GM18909 (cell line): ENCODE results near the gene FBXO46.
"Not testable (repeated sequence)": the region's sequence is repeated elsewhere in the genome, so short reads cannot be mapped to it uniquely, and the experiment has no call there.

Experiments
- ATAC-seq: cut with Tn5 transposase; IDR thresholded peaks from one replicate; pipeline ENCODE4 v1.9.1; 2021; ENCODE audit warnings: mild to moderate bottlenecking; ENCODE audit not compliant: unreplicated experiment, poor library complexity

Gene FBXO46

DNA sequence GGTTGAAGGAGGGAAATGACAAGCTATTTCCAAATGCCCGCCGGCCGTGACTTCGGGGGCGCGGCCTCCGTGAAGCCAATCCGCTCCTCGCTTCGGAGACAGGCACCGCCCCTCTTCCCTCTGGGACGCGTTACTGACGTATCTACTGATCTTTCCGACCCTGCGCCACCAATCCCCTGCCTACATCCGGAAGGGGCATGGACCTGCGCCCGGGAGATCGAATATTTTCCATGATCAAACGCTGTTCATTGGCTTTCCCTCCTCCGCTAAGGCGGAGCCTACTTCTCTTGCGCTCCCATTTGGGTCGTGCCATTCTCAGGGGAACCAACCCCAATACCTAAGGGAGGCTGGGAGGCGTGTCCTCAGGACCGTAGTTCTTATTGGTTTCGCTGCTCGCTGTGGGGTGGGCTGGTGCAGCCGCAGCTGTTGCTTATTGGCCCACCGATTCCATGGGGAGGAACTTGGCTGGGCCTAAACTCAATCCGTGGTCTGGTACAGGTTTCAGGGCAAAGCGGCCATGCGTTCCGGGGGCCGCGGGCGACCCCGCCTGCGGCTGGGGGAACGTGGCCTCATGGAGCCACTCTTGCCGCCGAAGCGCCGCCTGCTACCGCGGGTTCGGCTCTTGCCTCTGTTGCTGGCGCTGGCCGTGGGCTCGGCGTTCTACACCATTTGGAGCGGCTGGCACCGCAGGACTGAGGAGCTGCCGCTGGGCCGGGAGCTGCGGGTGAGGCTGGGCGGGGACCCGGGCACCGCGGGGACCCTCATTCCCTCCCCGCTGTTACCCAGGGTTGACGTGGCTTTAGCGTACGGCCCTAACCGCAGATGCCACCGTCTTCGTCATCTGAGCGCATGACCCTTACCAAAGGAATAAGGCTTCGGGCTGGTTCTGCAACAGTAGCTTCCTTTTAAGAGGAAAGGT lies 38.2 kb downstream of the FBXO46 start, which contains the start of gene QPCTL:
Gene QPCTL (plus strand): TSS at position 480 of the 919 bp plus-strand sequence. CDS start 38 bp downstream, at position 518.
- peak; percentile 87 for ATAC-seq

DNA sequence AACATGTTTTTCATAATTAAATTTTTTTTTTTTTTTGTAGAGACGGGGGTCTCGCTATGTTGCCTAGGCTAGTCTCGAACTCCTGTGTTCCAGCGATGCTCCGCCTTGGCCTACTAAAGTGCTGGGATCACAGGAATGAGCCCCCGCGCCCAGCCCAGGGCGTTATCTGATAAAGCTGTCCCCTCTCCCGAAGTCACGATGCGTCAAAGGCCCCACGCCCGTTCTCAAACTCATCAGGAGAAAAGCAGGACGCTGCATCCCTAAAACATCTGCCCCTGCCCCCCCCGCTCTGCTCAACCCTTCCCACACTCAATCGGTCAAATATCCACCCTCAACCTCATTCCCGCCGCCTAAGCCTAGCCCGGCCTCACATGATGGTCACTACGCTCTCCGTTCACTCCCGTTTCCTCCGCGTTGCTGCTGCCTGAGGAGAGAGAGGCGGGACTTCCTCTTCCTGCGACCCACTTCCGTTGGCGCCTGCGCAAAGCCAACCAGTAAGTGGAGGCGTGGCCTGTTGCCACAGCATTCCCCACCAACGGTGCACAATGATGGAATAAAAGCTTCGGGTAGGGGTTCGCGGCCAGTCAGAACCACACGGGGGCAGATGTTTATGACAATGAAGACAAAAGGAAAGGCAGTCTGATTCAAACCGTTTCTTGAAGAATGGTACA lies 39.0 kb downstream of the FBXO46 start, which contains the start of gene SNRPD2:
Gene SNRPD2 (minus strand): TSS at position 438 of the 671 bp plus-strand sequence. CDS start 65 bp downstream, at position 373.
- ATAC-seq, result peak; percentile 54

DNA sequence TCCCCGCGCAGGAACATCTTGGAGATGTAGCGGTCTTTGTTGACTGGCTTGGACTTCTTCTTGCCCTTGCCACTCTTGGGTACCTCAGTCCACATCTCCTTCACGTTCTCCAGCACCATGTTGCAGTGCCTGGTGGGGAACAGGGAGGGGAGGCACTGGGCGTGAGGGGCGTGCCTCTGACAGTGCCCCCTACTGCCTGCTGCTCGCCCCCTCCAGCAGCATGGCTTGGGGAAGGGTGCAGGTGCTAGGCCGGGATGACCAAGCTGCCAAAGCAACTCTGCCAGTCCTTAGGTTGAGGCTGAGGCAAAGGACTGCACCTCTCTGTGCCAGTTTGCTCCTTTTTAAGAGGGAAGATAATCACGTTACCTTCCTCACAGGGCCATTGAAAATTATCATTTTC lies 43.1 kb downstream of the FBXO46 start:
- ATAC-seq, result no peak

DNA sequence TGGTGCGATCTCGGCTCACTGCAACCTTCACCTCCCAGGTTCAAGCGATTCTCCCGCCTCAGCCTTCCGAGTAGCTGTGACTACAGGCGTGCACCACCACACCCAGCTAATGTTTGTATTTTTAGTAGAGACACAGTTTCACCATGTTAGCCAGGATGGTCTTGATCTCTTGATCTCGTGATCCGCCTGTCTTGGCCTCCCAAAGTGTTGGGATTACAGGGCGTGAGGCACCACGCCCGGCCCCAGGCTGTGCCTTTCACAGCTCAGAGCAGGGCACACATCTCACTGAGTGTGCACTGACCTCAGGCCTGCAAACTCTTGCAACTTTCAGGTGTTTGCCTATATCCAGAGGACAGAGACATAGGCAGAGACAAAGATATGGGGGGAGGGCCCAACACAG lies 45.7 kb downstream of the FBXO46 start:
- ATAC-seq, result not testable (repeated sequence)

DNA sequence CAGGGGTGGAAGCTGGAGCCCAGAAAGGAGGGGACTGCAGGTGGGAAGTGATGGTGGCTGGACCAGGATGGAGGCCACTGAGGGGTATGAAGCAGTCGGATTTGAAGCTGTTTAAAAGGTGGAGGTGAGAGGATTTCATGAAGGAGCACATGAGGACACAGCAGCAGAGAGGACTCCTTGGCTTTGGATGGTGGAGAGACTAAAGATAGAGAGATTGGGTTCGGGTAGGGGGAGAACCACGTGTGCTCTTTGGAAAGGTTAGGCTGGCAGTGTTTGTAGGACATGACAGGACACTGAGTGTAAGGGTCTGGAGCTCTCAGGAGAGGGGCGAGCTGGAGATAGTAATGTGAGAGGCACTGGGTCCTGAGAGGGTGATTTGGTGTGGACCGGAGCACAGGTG lies 47.8 kb downstream of the FBXO46 start:
- no peak for ATAC-seq

DNA sequence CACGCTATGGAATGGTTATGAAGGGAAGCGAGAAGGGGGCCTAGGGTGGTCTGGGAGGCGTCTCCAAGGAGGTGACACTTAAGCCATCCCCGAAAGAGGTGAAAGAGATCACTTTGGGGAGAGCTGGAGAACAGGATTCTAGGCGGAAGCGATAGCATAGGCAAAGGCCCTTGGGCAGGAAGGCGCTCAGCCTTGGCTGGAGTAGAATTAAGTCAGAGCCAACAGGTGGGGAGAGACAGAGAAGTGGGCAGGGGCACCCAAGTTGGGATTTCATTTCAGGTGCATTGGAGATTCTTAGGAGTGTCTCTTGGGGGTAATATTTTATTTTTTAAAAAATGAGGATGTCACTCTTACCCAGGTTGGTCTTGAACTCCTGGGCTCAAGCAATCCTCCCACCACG lies 48.6 kb downstream of the FBXO46 start:
- ATAC-seq, result no peak

DNA sequence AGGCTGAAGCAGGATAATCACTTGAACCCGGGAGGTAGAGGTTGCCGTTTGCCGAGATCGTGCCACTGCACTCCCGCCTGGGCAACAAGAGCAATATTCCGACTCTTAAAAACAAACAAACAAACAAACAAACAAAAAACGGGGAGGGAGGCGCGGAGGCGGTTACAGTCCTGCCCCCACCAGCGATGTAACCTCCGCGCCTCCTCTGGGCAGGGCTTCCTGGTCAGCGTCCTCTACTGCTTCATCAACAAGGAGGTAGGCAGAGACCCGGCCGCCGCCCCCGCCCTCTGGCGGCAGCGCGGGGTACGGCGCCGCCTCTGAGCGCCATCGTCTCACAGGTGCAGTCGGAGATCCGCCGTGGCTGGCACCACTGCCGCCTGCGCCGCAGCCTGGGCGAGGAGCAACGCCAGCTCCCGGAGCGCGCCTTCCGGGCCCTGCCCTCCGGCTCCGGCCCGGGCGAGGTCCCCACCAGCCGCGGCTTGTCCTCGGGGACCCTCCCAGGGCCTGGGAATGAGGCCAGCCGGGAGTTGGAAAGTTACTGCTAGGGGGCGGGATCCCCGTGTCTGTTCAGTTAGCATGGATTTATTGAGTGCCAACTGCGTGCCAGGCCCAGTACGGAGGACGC lies 49.2 kb downstream of the FBXO46 start:
- peak; percentile 72 for ATAC-seq

DNA sequence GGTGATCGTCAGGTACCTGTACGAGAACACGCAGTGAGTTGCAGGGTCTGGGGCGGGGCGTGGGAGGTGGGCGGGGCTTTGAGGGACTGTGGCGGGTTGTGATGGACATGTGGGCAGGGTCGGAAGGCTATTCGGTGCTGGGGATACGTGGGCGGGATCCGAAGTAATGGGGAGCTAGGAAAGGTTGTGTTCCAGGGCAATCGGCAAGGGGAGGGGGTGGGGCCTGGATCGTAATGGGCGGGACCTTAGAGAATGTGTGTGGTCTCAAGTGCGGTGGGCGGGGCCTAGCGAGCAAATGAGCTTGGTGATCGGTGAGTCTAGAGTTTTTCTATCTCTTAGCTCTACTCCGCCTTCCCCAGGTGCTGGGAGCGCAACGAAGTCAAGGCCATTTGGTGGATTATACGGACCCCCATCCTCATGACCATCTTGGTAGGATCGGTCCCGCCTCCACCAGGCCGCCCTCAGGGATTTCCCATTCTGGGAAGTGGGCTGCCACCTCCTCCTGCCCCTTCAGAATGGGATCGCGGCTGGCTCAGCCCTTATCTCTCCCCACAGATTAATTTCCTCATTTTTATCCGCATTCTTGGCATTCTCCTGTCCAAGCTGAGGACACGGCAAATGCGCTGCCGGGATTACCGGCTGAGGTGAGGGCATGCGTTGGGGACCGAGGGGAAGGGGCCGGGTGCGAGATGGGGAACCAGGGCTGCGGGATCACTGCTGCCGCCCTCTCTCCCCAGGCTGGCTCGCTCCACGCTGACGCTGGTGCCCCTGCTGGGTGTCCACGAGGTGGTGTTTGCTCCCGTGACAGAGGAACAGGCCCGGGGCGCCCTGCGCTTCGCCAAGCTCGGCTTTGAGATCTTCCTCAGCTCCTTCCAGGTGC lies 53.1 kb downstream of the FBXO46 start:
- ATAC-seq, result peak; percentile 47

DNA sequence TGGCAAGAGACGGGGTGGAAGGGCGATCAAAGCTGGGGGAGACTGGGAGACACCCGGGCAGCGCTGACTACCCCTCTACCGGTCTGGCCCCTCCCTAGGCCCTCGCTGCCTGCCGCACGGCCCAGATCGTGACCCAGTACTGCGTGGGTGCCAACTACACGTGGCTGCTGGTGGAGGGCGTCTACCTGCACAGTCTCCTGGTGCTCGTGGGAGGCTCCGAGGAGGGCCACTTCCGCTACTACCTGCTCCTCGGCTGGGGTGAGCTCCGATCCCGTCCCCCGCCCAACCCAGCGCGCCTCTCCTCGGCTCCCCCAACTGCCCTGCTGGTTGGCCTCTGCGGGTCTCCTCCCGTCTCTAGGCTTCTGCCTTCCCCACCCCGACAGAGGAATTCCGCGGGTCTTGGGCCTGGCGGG lies 53.8 kb downstream of the FBXO46 start:
- ATAC-seq, result peak; percentile 31

DNA sequence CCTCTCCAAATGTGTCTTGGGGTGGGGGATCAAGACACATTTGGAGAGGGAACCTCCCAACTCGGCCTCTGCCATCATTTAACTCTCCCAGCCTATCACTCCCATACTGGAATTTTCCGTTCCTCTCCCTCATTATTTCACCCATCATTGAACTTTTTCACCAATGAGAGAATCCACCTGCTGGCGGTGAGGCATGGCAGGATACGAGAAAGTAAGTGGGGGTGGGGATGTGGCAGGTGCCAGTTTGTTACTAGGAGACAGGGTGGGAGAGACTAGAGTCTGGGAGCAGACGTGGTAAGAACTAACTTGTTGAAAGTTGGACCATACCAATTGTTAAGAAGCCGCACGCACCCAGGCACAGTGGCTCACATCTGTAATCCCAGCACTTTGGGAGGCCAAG lies 55.8 kb downstream of the FBXO46 start:
- ATAC-seq, result no peak

DNA sequence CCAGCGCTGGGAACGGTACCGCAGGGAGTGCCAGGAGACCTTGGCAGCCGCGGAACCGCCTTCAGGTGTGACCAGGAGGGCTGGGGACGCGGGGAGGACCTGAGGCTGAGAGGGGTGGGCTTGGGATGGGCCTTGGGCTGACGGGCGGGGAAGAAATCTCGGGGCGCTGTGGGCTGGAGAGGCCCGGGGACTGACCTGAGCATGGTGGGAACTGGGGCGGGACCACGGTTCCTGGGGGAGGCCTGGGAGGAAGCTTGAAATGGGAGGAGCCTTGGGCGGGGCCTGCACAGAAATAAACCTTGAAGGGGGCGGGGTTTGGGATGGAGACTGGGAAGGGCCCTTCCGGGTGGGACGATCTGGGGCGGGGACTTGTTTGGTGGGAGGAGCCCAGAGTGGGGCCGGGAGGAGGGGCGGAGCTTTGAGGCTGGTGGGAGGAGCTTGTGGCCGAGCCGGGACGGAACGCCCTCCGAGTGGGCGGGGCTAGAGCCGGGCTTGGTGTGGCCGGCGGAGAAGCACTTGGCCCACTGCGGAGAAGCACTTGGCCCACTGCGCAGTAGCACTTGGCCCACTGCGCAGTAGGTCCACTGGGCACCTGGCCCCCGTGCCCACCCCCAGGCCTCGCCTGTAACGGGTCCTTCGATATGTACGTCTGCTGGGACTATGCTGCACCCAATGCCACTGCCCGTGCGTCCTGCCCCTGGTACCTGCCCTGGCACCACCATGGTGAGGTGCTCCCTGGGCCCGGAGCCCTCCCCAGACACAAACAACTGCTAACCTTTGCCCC lies 59.8 kb downstream of the FBXO46 start:
- peak; percentile 44 for ATAC-seq

DNA sequence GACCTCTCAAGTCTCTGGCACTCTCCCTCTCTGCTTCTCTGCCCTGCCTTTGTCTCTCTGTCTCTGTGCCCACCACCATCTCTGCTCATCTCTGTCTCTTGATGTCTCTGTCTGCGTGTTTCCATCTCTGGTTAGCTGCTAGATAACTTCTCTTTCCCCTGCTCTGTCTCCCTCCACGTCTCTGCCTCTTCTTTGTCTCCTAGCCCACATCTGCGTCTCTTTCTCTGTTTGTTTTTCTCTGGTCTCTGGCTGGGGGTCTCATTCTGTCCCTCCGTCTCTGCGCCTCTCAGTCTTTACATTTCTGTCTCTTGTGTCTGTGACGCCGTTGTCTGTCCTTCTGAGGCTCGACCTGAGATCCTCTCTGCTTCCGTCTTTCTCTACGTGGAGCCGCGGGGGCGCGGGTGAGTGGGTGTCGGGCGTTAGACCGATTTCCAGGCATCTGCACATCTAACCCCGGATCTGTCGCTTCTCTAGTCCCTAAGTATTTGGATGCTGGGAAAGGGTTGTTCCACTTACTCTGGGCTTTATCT lies 62.3 kb downstream of the FBXO46 start:
- peak; percentile 4 for ATAC-seq

DNA sequence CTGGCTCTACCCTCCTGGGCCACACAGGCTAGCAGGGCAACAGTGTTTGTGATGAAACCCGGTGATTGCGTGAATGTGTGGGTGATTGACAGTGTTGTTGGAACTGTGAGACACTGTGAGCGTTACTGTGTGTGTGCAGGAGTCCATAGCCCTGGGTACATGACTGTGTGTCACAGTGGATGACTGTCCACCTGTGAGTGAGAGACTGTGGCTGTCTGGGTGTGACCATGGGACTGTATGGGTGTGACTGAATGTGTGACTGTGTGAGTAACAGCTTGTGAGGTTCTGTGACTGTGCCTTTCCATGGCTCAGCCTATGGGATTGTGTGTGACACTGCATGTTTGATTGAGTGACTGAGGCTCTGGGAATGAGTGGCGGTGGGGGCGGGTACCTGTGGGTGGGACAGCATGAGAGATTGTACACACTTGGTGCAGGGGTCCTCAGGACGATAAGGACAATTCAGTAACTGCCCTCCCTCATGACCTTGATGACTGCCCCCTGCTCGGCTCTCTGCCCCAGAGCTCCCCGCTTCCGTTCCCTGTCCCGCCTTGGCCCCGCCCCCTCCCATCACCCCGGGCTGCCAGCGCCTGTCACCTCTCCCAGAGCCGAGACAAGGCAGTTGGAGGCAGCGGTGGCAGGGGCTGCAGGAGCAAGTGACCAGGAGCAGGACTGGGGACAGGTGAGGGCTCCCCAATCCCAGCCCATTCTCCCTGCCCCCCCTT lies 62.9 kb downstream of the FBXO46 start, which contains the start of gene GIPR:
Gene GIPR (plus strand): TSS at position 602 of the 722 bp plus-strand sequence. CDS start 1,300 bp downstream, outside the sequence.
- no peak for ATAC-seq

DNA sequence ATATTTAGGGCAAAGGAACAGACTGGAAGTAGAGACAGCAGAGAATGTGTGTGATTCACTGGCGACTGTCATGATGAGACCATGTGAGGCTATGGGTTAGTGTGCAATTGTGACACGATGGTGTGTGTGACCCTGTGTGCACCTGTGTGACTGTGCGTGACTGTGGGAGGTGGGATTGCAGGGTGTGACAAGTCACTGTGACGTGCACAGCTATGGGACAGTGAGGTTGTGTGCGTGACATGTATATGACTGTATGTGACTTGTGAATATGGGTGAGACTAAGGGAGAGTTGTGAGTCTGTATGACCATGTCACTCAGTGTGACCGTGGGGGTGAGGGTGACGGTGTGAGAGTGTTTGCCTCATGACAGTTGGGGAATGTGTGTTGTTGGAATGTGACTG lies 66.1 kb downstream of the FBXO46 start:
- no peak for ATAC-seq

DNA sequence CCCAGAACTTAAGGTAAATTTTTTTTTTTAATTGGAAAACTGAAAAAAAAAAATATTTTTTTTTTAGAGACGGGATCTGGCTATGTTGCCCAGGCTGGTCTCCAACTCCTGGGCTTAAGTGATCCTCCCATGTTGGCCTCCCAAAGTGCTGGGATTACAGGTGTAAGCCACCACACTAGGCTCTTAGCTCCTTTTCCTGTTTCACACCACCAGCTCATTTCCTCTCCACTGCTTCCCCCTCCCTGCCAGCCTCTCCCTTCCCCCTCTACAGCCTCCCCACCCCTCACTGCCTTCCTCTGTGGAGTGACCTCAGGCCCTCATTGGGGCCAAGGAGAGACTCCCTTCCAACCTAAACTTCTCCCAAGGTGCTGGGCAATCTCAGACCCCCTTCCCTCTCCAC lies 66.9 kb downstream of the FBXO46 start:
- no peak for ATAC-seq

DNA sequence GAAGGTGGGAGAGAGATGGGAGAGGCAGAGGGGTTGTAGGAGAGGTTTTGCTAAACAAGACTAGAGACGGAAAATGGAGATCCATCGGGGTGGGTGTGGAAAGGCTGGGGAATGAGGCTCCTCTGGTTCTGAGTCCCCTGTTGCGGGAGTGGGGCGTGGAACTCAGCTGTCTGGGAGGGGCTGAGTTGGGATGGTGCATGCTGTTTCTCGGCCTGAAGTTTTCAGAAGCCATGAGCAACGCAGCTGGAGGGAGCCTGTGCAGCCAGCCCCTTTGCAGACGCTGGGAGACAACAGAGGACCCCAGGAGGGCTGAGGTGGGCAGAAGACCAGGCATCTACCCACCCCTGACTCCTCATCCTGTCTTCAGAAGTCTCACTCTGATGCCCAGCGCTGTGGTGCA lies 70.1 kb downstream of the FBXO46 start:
- no peak for ATAC-seq
